ENCODE measurements around the gene SERPINE3.

Gene SERPINE3

GRCh38 chr13:51412431-51412830 is 72.9 kb downstream of the SERPINE3 start:
- no peak for TF ChIP-seq CTCF (conservative IDR thresholded peaks at IDR 0.05)
- peak overlapping the region; percentile 58 for H3K27ac ChIP-seq

Data from VCaP (cell line).